ENCODE results near the gene GRID2.

The GRID2 gene

GRCh38 chr4:92501456-92501855 lies 197.7 kb downstream of the GRID2 start:
- no peak for TF ChIP-seq TCF4 (CRISPR knock-in tag; IDR thresholded peaks at IDR 0.05; ENCODE audit: borderline replicate concordance)
- no peak for TF ChIP-seq POU6F1 (CRISPR knock-in tag; IDR thresholded peaks at IDR 0.05; ENCODE audit: borderline replicate concordance, low read depth)
- no peak for TF ChIP-seq ARNTL (CRISPR knock-in tag; IDR thresholded peaks at IDR 0.05; ENCODE audit: borderline replicate concordance, low read depth)
- no peak for TF ChIP-seq ZC3H10 (CRISPR knock-in tag; IDR thresholded peaks at IDR 0.05)
- no peak for TF ChIP-seq SNAI2 (CRISPR knock-in tag; IDR thresholded peaks at IDR 0.05)
- no peak for TF ChIP-seq ZNF8 (CRISPR knock-in tag; IDR thresholded peaks at IDR 0.05)
- TF ChIP-seq TSHZ2 (CRISPR knock-in tag; IDR thresholded peaks at IDR 0.05): no peak
- no peak for TF ChIP-seq CSRNP3 (CRISPR knock-in tag; IDR thresholded peaks at IDR 0.05)
- TF ChIP-seq OSR1 (CRISPR knock-in tag; IDR thresholded peaks at IDR 0.05): no peak
- TF ChIP-seq ZFP3 (CRISPR knock-in tag; IDR thresholded peaks at IDR 0.05): no peak
- no peak for TF ChIP-seq TOX (CRISPR knock-in tag; IDR thresholded peaks at IDR 0.05; ENCODE audit: borderline replicate concordance)
- TF ChIP-seq CREB5 (CRISPR knock-in tag; IDR thresholded peaks at IDR 0.05; ENCODE audit: low read depth): no peak
- no peak for TF ChIP-seq ZNF565 (CRISPR knock-in tag; conservative IDR thresholded peaks at IDR 0.05; ENCODE audit: low read depth)
- TF ChIP-seq CSDC2 (CRISPR knock-in tag; IDR thresholded peaks at IDR 0.05): no peak
- TF ChIP-seq PPARA (CRISPR knock-in tag; IDR thresholded peaks at IDR 0.05; ENCODE audit: borderline replicate concordance): no peak
- no peak for TF ChIP-seq GLIS3 (CRISPR knock-in tag; IDR thresholded peaks at IDR 0.05)
- TF ChIP-seq ZFP30 (CRISPR knock-in tag; IDR thresholded peaks at IDR 0.05): no peak
- ATAC-seq: no peak

- TF ChIP-seq ZNF70 (CRISPR knock-in tag; IDR thresholded peaks at IDR 0.05) (no peak), OSR1 (CRISPR knock-in tag; IDR thresholded peaks at IDR 0.05) (no peak), SNAI2 (CRISPR knock-in tag; IDR thresholded peaks at IDR 0.05) (no peak), CSRNP3 (CRISPR knock-in tag; IDR thresholded peaks at IDR 0.05) (no peak), CREB5 (CRISPR knock-in tag; IDR thresholded peaks at IDR 0.05; ENCODE audit: low read depth) (no peak), ZNF8 (CRISPR knock-in tag; IDR thresholded peaks at IDR 0.05) (no peak), RARB (CRISPR knock-in tag; IDR thresholded peaks at IDR 0.05) (no peak), ISL1 (CRISPR knock-in tag; IDR thresholded peaks at IDR 0.05) (no peak), ARNTL (CRISPR knock-in tag; IDR thresholded peaks at IDR 0.05; ENCODE audit: borderline replicate concordance, low read depth) (no peak), PPARA (CRISPR knock-in tag; IDR thresholded peaks at IDR 0.05; ENCODE audit: borderline replicate concordance) (no peak), PATZ1 (CRISPR knock-in tag; IDR thresholded peaks at IDR 0.05; ENCODE audit: borderline replicate concordance) (no peak), BACH2 (CRISPR knock-in tag; IDR thresholded peaks at IDR 0.05; ENCODE audit: borderline replicate concordance) (no peak), TCF4 (CRISPR knock-in tag; IDR thresholded peaks at IDR 0.05; ENCODE audit: borderline replicate concordance) (no peak), CSDC2 (CRISPR knock-in tag; IDR thresholded peaks at IDR 0.05) (no peak), ZNF565 (CRISPR knock-in tag; conservative IDR thresholded peaks at IDR 0.05; ENCODE audit: low read depth) (no peak), ZFP3 (CRISPR knock-in tag; IDR thresholded peaks at IDR 0.05) (no peak)
- ATAC-seq: no peak
Measured at GRCh38 chr4:92506933-92507332, 203.2 kb downstream of the GRID2 start.

Measured in SK-N-SH treated with all-trans-retinoic acid at 6 μM for 48 hours (cell line).